Epidermal melanocyte (primary cell): ENCODE data around the gene CASP3.
"Not testable (repeated sequence)": the region's sequence is repeated elsewhere in the genome, so short reads cannot be mapped to it uniquely, and the experiment has no call there.

Experiments
- DNase-seq: peaks from one replicate; pipeline ENCODE4 v3.0.0; 2011; ENCODE audit warnings: low spot score; ENCODE audit not compliant: insufficient read length

CASP3 gene

DNA sequence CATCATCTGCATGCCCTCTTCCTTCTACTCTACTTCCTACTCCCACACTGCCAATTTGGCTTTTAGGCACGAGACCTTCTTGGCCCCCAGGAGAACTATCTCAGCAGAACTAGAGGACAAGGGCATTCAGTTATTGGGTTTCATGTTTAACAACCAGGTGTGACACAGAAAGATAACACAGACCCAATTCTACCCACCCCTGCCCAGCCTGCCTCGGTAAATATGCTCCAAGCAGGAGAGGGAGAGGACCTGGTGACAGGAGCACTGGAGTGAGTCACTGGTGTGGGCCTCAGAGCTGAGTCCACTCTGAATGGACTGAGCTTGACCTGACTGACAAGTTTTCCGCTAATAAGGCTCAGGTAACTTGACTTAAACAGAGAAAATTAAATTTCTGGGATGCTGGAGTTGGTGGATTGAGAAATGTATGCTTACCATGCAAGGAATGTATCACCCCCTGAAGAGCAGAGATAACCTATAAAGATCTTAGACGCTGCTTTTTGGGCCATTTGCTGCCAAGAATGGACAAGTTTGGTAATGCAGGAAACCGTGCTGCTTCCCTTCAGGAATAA, 52.5 kb downstream of the CASP3 start:
- no peak for DNase-seq

- no peak for DNase-seq
These were observed 53.1 kb downstream of the CASP3 start for GRCh38 chr4:184596044-184596616.

- no peak for DNase-seq
These were observed 53.8 kb downstream of the CASP3 start for GRCh38 chr4:184595430-184595829.

GRCh38 chr4:184593461-184593860, 55.8 kb downstream of the CASP3 start:
- no peak for DNase-seq

- not testable (repeated sequence) for DNase-seq
These were observed 57.4 kb downstream of the CASP3 start for GRCh38 chr4:184591747-184592270.

- no peak for DNase-seq
These were observed 58.1 kb downstream of the CASP3 start for GRCh38 chr4:184591070-184591677.

DNA sequence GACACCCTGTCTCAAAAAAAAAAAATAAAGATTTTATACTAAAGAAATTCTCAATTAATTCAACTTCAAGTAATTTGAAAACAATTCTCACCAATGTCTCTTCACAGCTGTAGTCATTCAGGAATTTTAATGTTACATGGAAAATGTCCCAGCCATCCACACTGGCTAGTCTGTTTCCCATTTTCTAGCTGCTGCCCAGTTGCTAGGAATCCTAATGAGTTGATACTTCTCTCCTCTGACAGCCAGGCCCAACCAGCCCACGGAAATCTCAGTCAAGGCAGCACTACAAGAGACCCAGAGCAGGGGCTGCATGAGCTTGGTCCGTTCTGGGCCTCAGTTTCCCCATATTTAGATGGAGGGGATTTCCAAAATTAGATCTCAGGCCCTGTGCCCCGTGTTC, 59.1 kb downstream of the CASP3 start:
- DNase-seq, result no peak

DNA sequence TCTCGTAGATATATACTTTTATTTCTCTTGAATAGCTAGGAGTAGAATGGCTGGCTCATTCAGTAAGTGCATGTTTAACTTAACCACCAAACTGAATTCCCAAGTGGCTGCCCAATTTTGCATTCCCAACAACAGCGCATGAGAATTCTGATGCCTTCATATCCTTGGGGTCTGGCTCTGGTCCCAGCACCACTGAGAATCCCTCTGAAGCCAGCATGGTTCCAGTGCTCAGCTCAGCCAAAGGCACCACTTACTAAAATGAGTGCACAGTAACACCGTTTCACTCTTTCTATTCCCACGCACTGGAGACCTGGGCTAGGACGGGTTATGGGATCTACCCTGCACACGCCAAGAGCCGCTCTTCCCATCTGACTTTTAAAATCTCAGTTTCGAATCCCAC, 60.4 kb downstream of the CASP3 start:
- DNase-seq, result no peak

DNA sequence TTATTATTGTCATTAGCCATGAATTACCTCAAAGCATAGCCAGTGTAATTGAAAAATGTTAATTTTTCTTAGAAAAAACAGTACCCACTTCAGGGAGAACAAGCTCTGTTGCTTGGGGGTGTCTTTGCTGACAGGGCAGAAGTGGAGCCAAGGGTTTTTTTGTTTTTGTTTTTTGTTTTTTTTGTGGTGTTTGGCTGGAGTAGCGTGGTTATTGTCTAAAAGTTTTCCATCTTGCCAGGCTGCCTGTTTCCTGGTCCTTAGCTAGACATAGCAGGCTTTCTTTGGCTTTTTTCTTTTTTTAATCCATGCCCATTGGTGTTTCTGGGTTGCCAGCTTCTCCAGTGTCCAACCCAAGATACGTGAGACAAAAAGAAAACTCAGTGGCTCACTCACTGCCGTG, 61.5 kb downstream of the CASP3 start:
- DNase-seq, result no peak

GRCh38 chr4:184587221-184587620, 62.0 kb downstream of the CASP3 start:
- no peak for DNase-seq

- no peak for DNase-seq
These were observed 65.3 kb downstream of the CASP3 start for GRCh38 chr4:184583738-184584502.
